IMR-90 (cell line): Measurements from ENCODE around the gene STRADA. TPM values are rescaled to one million over a fixed set of nuclear protein-coding genes. Genes with fewer than 3 reads are reported as not detected.

Experiments
- ATAC-seq: fragments of 200-7000 bp; cut with Tn5 transposase; 2 replicates; pipeline ENCODE4 v1.9.1; 2020; ENCODE audit warnings: low read depth, mild to moderate bottlenecking, moderate library complexity
- BruUV-seq: library from RNA; stranded (reverse); fragments of 400-500 nt; replicated peaks from 2 replicates; lab custom pipeline; 2021; lab: Mats Ljungman, UMichigan
- CTCF ChIA-PET: fragments of 300-600 bp; formaldehyde crosslinking; extraction: SDS; loops from one replicate; lab custom pipeline; 2021; ENCODE audit warnings: antibody characterized with exemption; lab: Yijun Ruan, JAX
- POLR2A ChIA-PET: fragments of 300-600 bp; sonication (Branson Sonifier 250); formaldehyde crosslinking; loops from one replicate; lab custom pipeline; 2022; ENCODE audit warnings: antibody characterized with exemption; ENCODE audit not compliant: unreplicated experiment; lab: Charles Lee
- DNase-seq: peaks from one replicate; pipeline ENCODE4 v3.0.0; 2013
- H2AFZ ChIP-seq: replicated peaks from 2 replicates; pipeline ENCODE3; 2013; ENCODE audit warnings: low read length, mild to moderate bottlenecking; ENCODE audit not compliant: poor library complexity
- H2AK5ac ChIP-seq: 2 replicates; pipeline ENCODE4 v1.6.1; 2013; ENCODE audit warnings: low read depth, low read length, inconsistent platforms
- H2AK9ac ChIP-seq: replicated peaks from 2 replicates; pipeline ENCODE3; 2013; ENCODE audit warnings: mild to moderate bottlenecking, low read depth, low read length, moderate library complexity; ENCODE audit not compliant: poor library complexity
- H2BK120ac ChIP-seq: 2 replicates; pipeline ENCODE4 v1.6.1; 2013; ENCODE audit warnings: low read depth, low read length, inconsistent platforms
- H2BK15ac ChIP-seq: 3 replicates; pipeline ENCODE4 v1.6.1; 2013; ENCODE audit warnings: low read depth, low read length, inconsistent platforms
- H2BK20ac ChIP-seq: 2 replicates; pipeline ENCODE4 v1.6.1; 2013; ENCODE audit warnings: low read depth, mild to moderate bottlenecking, inconsistent platforms, low read length, moderate library complexity
- H2BK5ac ChIP-seq: 2 replicates; pipeline ENCODE4 v1.6.1; 2013; ENCODE audit warnings: mild to moderate bottlenecking, low read depth, low read length, inconsistent platforms; ENCODE audit not compliant: poor library complexity, severe bottlenecking
- H3K14ac ChIP-seq: replicated peaks from 2 replicates; pipeline ENCODE4 v1.6.1; 2013; ENCODE audit warnings: low read depth, low read length, inconsistent platforms
- H3K18ac ChIP-seq: 2 replicates; pipeline ENCODE4 v1.6.1; 2013; ENCODE audit warnings: low read depth, low read length, control low read depth
- H3K23ac ChIP-seq: 2 replicates; pipeline ENCODE4 v1.6.1; 2013; ENCODE audit warnings: low read depth, low read length, inconsistent platforms
- H3K27ac ChIP-seq: 2 replicates; pipeline ENCODE4 v1.5.1; 2013; ENCODE audit warnings: mild to moderate bottlenecking, control low read depth, low read length; ENCODE audit not compliant: insufficient read depth
- H3K27me3 ChIP-seq: 2 replicates; pipeline ENCODE4 v1.6.1; 2013; ENCODE audit warnings: low read length; ENCODE audit not compliant: control insufficient read depth, insufficient read depth
- H3K36me3 ChIP-seq: 2 replicates; pipeline ENCODE4 v1.6.1; 2013; ENCODE audit warnings: low read length, mixed read lengths; ENCODE audit not compliant: control insufficient read depth, insufficient read depth
- H3K4ac ChIP-seq: 2 replicates; pipeline ENCODE4 v1.6.1; 2013; ENCODE audit warnings: low read depth, low read length, inconsistent platforms
- H3K4me1 ChIP-seq: 2 replicates; pipeline ENCODE4 v1.6.1; 2013; ENCODE audit warnings: low read length, mixed read lengths; ENCODE audit not compliant: control insufficient read depth, insufficient read depth
- H3K4me2 ChIP-seq: 2 replicates; pipeline ENCODE4 v1.6.1; 2013; ENCODE audit warnings: low read depth, mild to moderate bottlenecking, control low read depth, low read length, moderate library complexity
- H3K4me3 ChIP-seq: 2 replicates; pipeline ENCODE4 v1.5.1; 2013; ENCODE audit warnings: low read depth, mild to moderate bottlenecking, control low read depth, low read length, moderate library complexity; ENCODE audit not compliant: insufficient read depth
- H3K56ac ChIP-seq: 2 replicates; pipeline ENCODE4 v1.6.1; 2013; ENCODE audit warnings: low read length, inconsistent platforms; ENCODE audit not compliant: insufficient read depth; ENCODE audit errors: extremely low read depth
- H3K79me1 ChIP-seq, 2 experiments: 2 replicates each; pipeline ENCODE4 v1.6.1; 2013; ENCODE audit warnings: low read length in 2 of 2, inconsistent platforms in 1 of 2, low read depth in 1 of 2
- H3K9ac ChIP-seq: 2 replicates; pipeline ENCODE4 v1.6.1; 2013; ENCODE audit warnings: low read depth, low read length, control low read depth
- H3K9me1 ChIP-seq: 2 replicates; pipeline ENCODE4 v1.6.1; 2013; ENCODE audit warnings: low read length, inconsistent platforms; ENCODE audit not compliant: insufficient read depth
- H3K9me3 ChIP-seq: 2 replicates; pipeline ENCODE4 v1.6.1; 2013; ENCODE audit warnings: low read length; ENCODE audit not compliant: control insufficient read depth, insufficient read depth
- H4K20me1 ChIP-seq: 2 replicates; pipeline ENCODE4 v1.6.1; 2013; ENCODE audit warnings: low read length, inconsistent platforms; ENCODE audit not compliant: insufficient read depth
- H4K5ac ChIP-seq: 2 replicates; pipeline ENCODE4 v1.6.1; 2013; ENCODE audit warnings: mild to moderate bottlenecking, low read depth, low read length, control low read depth
- H4K8ac ChIP-seq, 2 experiments: 2 replicates each; pipeline ENCODE4 v1.6.1; 2013; ENCODE audit warnings: low read depth in 2 of 2, low read length in 2 of 2, control low read depth in 1 of 2, inconsistent platforms in 1 of 2
- H4K91ac ChIP-seq: 2 replicates; pipeline ENCODE4 v1.6.1; 2013; ENCODE audit warnings: low read depth, low read length, inconsistent platforms; ENCODE audit not compliant: insufficient read depth
- CEBPB ChIP-seq: IDR thresholded peaks from 2 replicates; pipeline ENCODE4 v1.6.1; 2012; ENCODE audit warnings: low read depth, low read length, improper control_type of control experiment
- FOS ChIP-seq: fragments of 150-350 bp; IDR thresholded peaks from 2 replicates; pipeline ENCODE4 v1.6.1; 2016; ENCODE audit warnings: low read depth, low read length
- MAZ ChIP-seq: IDR thresholded peaks from 2 replicates; pipeline ENCODE4 v1.6.1; 2012; ENCODE audit warnings: low read depth, mild to moderate bottlenecking, low read length, improper control_type of control experiment, moderate library complexity, borderline replicate concordance
- NFE2L2 ChIP-seq: fragments of 150-350 bp; IDR thresholded peaks from 2 replicates; pipeline ENCODE4 v1.6.1; 2016; ENCODE audit warnings: low read depth, mild to moderate bottlenecking, low read length
- RAD21 ChIP-seq: IDR thresholded peaks from 2 replicates; pipeline ENCODE4 v1.6.1; 2012; ENCODE audit warnings: low read length, improper control_type of control experiment
- RCOR1 ChIP-seq: IDR thresholded peaks from 2 replicates; pipeline ENCODE4 v1.6.1; 2012; ENCODE audit warnings: mild to moderate bottlenecking, low read length, improper control_type of control experiment; ENCODE audit not compliant: insufficient replicate concordance
- SMC3 ChIP-seq: fragments of 150-350 bp; IDR thresholded peaks from 2 replicates; pipeline ENCODE4 v1.6.1; 2016; ENCODE audit warnings: low read depth, mild to moderate bottlenecking, antibody characterized with exemption, low read length, moderate library complexity
- USF2 ChIP-seq: fragments of 150-350 bp; IDR thresholded peaks from 2 replicates; pipeline ENCODE4 v1.6.1; 2017; ENCODE audit warnings: mild to moderate bottlenecking, antibody characterized with exemption, low read length, low read depth
- WGBS, 2 experiments: methylation state at CpG; one replicate each; pipeline versions ENCODE4 v1.1.5 to v1.1.7; 2013; ENCODE audit warnings: missing lambda C conversion rate in 2 of 2; ENCODE audit not compliant: insufficient read length in 1 of 2; ENCODE audit errors: extremely low coverage in 2 of 2; 5-methylcytosine and 5-hydroxymethylcytosine counted together
- dilution Hi-C: fragments of 300-500 bp; cut with HindIII; formaldehyde crosslinking; loops from one replicate; pipeline ENCODE4 v1.14.3; 2018; ENCODE audit warnings: low sequenced_read_pairs; ENCODE audit not compliant: unreplicated experiment
- in situ Hi-C: fragments of 300-500 bp; cut with MboI; formaldehyde crosslinking; loops from 3 replicates; pipeline ENCODE4 v1.14.3; 2019; ENCODE audit warnings: low sequenced_read_pairs, inconsistent platforms, mixed read lengths
- intact Hi-C: fragments of 100-400 bp; cut with micrococcal nuclease; formaldehyde crosslinking; loops from 2 replicates; pipeline ENCODE4 v1.10.0; 2022
- polyA plus RNA-seq, 3 experiments: library from polyadenylated mRNA; depleted of rRNA; stranded (reverse); fragments of >200 nt; gene quantifications; 2 replicates each; pipeline ENCODE4 v1.2.3, GENCODE V29; 2012; ENCODE audit warnings: low replicate concordance in 1 of 3
- total RNA-seq: library from RNA; depleted of rRNA; stranded (reverse); fragments of >200 nt; gene quantifications from 2 replicates; pipeline ENCODE4 v1.2.3, GENCODE V29; 2012
- TF ChIP-seq, protein P1 (sequence below): fragments of 150-350 bp; IDR thresholded peaks from 2 replicates; pipeline ENCODE4 v1.6.1; 2016; ENCODE audit warnings: low read depth, mild to moderate bottlenecking, low read length, moderate library complexity, borderline replicate concordance

STRADA gene
- total and polyA plus RNA-seq, 2 of the 4 experiments (the other 2 are of a cell fraction), result 19.9 to 30.9 TPM

DNA sequence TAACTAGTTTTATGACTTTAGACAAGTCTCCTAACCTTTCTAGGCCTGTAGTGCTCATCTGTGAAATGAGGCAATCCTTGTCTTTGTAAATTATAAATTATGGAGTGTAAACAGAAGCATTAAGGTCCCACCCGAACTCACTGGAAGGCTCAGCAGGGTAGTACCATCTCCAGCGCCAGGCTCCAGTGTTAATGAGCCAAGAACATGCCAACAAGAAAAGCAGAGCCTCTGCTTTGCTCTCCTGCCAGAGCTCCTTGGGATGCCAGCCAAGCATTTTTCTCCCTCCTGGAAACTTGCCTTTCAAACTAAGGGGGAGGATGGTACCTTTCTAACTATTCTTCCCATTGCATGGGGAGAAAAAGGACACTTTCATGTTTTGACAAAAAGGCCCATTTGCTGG lies 56.6 kb downstream of the STRADA start:
- no peak overlapping the region for H3K9ac ChIP-seq
- H2AFZ ChIP-seq, result no peak overlapping the region
- H3K14ac ChIP-seq, result no peak overlapping the region
- no peak overlapping the region for H3K4me3 ChIP-seq
- in situ Hi-C loops, result no loop called here
- H4K8ac ChIP-seq, result no peak overlapping the region
- ChIA-PET CTCF (no interaction called here), POLR2A (no interaction called here)
- H2BK5ac ChIP-seq, result no peak overlapping the region
- H3K27me3 ChIP-seq, result no peaks in the 10 kb centered on the region
- ATAC-seq (peak; percentile 61), DNase-seq (no peak)
- peaks cover 3% of the 10 kb centered on the region; the same call in 1 of the 2 replicates for H3K9me1 ChIP-seq
- H4K20me1 ChIP-seq, result peaks cover under 1% of the 10 kb centered on the region; the same call in 1 of the 2 replicates
- H3K23ac ChIP-seq, result no peak overlapping the region
- no peaks in the 10 kb centered on the region for H3K9me3 ChIP-seq
- no peak overlapping the region for H3K4me2 ChIP-seq
- H2BK120ac ChIP-seq, result no peak overlapping the region
- no peaks in the 10 kb centered on the region for H3K4me1 ChIP-seq
- no TSS peak for BruUV-seq
- H3K18ac ChIP-seq, result no peak overlapping the region
- no peak overlapping the region for H3K27ac ChIP-seq
- no peak overlapping the region for H4K91ac ChIP-seq
- no peak overlapping the region for H2AK5ac ChIP-seq
- no peak overlapping the region for H4K5ac ChIP-seq
- WGBS, 2 experiments, result no CpG with 5 or more reads among the region's 2 CpGs
- H3K4ac ChIP-seq, result no peak overlapping the region
- no peak overlapping the region for H2BK15ac ChIP-seq
- TF ChIP-seq USF2, result no peak
- no peak for TF ChIP-seq SMC3
- TF ChIP-seq, protein P1, sequence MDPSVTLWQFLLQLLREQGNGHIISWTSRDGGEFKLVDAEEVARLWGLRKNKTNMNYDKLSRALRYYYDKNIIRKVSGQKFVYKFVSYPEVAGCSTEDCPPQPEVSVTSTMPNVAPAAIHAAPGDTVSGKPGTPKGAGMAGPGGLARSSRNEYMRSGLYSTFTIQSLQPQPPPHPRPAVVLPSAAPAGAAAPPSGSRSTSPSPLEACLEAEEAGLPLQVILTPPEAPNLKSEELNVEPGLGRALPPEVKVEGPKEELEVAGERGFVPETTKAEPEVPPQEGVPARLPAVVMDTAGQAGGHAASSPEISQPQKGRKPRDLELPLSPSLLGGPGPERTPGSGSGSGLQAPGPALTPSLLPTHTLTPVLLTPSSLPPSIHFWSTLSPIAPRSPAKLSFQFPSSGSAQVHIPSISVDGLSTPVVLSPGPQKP, result no peak
- TF ChIP-seq MAZ, result no peak
- no peak for TF ChIP-seq CEBPB
- TF ChIP-seq NFE2L2, result no peak
- TF ChIP-seq RAD21, result no peak
- no peak for TF ChIP-seq FOS
- no peak for TF ChIP-seq RCOR1
- no peak overlapping the region for H2BK20ac ChIP-seq
- intact Hi-C loops, result loop anchor here (10.0 kb wide), 1 partner anchor 50 kb away; no protein-coding TSS in a partner anchor
- no peak overlapping the region for H2AK9ac ChIP-seq
- dilution Hi-C loops, result no loop called here
- peaks cover 23% of the 10 kb centered on the region for H3K36me3 ChIP-seq
- H3K79me1 ChIP-seq, result no peaks in the 10 kb centered on the region; a peak in 1 of 4 replicates
- no peak overlapping the region for H3K56ac ChIP-seq
